GM18870 (cell line): Measurements from ENCODE around the gene THSD7A.
A peak's percentile ranks its signal among the peaks of the same experiment; 100 is the strongest.

Source experiments
- ATAC-seq: cut with Tn5 transposase; IDR thresholded peaks from one replicate; pipeline ENCODE4 v1.9.1; 2021; ENCODE audit warnings: moderate library complexity; ENCODE audit not compliant: unreplicated experiment

Gene THSD7A

DNA sequence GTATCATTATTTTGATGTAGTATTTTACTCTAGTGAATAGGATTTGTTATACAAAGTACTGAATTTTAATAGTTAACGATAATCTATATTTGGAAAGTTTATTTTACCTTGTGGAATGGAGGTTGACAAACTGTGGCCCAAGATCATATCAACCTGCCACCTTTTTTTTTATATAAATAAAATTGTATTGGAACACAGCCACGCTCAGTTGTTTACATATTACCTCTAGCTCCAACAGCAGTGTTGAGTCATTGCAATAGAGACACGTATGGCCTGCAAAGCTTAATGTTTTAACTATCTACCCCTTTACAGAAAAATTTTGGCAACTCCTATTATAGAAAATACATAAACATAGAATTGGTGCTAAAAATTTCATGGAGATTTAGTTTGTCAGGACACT, 239.3 kb downstream of the THSD7A start:
- ATAC-seq = no peak

DNA sequence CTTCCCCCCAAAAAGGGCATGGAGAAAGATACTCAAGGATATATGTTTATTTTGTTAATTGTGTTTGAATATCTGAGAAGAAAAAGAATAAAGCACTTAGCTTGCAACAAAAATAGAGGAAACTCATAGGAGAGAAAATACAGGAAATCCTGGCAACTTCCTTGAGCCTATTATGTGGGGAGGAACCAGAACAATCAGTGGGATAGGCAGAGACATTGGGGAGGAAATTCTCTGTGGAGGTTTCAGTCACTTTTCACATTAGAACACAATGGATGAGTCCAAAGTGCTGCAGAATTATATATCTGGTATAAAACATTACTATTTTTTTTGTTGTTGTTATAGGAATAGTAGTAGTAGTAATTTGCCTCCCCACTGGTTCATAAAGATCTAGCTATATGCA, 240.1 kb downstream of the THSD7A start:
- no peak for ATAC-seq

- ATAC-seq = no peak
Measured at GRCh38 chr7:11591055-11591633, 240.9 kb downstream of the THSD7A start.

DNA sequence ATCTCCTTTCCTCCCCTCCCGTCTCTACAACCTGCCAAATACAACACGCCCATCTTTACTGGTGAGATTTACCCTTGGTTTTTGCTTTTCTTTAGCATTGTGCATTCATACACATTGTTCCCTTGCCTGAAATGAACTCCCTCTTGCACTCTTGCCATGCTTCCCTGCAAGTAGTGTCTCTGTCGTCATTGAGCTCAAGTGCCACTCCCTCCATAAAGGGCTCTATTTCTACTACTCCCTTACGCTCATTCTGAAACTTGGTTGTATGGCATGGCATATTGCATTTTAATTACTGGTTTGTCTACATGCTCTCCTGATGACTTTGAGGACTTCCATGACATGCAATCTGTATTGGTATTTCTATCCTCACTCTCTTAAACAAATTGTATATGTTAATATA, 242.7 kb downstream of the THSD7A start:
- ATAC-seq = no peak

- ATAC-seq = no peak
Measured at GRCh38 chr7:11587814-11588213, 244.2 kb downstream of the THSD7A start.

DNA sequence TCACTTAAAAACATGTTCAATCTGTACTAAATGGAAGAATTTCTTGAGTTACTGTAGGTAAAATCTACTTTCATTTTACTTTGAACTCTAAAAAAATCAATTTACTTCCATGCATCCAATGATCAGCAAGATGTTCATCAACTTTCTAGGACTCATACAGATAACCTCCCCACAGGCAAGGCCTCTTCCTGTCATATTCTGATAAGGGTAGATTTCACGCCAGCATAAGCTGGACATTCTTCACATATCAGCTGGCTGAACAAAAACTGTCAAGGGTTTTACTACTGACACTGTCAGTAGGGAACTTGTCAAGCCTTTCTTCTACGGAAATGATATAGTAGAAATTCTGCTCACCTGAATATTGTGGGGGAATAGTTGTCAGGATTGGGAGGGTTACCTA, 244.9 kb downstream of the THSD7A start:
- ATAC-seq = no peak

- ATAC-seq = no peak
Measured at GRCh38 chr7:11584406-11585031, 247.5 kb downstream of the THSD7A start.

- ATAC-seq = no peak
Measured at GRCh38 chr7:11579141-11579540, 252.9 kb downstream of the THSD7A start.

GRCh38 chr7:11576310-11576709, 255.7 kb downstream of the THSD7A start:
- no peak for ATAC-seq

DNA sequence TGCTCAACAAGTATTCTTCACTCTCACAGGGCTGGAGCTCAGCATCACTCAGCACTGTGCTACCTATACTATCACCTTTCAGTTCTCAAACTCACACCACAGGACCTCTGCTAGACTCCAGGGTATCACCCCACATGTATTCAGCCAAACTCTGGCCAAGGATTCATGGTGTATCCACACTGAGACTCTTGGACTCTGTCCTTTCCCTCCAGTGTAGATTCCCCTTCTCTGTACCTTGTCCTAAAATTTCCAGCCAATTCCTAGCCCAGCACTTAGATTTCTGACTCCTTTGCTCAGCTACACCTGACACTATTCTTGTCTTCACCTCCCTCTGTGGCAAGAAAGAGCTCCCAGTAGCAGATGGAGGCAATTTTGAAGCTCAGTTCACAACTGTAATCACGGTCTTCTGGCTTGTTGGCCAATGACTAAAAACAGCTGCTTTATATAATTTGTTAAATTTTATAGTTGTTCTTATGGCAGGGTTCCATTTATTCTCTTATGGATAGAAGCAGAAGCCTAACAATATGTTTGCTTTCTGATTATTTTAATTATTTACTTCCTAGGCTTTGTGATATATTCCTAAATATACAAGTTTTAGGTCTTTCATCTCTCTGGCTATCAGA, 258.8 kb downstream of the THSD7A start:
- no peak for ATAC-seq

GRCh38 chr7:11570922-11571550, 261.0 kb downstream of the THSD7A start:
- ATAC-seq = no peak

DNA sequence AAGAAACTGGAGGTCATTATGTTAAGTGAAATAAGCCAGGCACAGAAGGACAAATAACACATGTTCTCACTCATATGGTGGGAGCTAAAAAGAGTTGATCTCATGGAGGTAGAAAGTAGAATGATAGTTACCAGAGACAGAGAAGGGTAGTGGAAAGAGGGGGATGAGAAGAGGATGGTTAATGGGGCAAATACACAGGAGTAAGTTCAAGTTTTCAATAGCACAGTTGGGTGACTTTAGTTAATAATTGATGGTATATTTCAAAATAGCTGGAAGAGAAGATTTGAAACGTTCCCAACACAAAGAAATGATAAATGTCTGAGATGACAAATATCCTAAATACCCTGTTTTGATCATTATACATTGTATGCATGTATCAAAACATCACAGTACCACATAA, 261.8 kb downstream of the THSD7A start:
- no peak for ATAC-seq

DNA sequence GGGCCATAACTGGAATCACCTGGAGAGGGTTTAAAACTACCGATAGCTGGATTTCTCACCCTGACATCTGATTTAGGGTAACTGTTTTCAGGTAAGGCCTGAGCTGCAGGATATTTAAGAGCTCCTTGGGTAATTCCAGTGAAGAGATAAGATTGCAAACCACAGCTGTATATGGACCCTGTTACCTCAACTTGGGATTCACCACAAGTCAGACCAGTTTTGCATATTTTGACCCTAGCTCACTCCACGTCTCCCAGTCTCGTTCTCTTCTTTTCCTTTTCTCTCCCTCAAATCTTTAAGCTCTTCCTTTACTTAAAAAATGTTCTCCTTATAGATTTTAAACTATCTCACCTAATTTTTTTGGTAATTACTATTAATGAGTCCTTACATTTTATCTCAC, 264.4 kb downstream of the THSD7A start:
- ATAC-seq = no peak

DNA sequence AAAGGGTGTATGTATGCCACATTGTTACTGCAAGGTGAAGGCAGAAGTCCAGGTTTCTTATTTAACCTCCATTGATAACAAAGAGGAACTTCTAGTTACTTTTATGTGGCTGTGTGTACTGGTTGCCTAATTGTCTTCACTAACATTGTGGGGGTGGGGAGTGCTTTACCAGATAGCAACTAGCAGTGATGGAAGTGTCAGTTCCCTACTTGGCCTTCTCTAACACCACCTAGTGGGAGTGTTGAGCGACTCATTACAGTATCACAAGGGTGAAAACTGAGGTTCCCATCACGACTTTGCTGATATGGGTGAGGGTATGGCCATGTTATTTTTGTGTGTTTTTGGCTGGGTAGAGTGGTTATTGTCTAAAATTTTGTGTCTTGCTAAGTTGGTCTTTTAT, 274.4 kb downstream of the THSD7A start:
- peak; percentile 83 for ATAC-seq

- no peak for ATAC-seq
Measured at GRCh38 chr7:11552676-11553296, 279.2 kb downstream of the THSD7A start.

- no peak for ATAC-seq
Measured at GRCh38 chr7:11551470-11551869, 280.5 kb downstream of the THSD7A start.

- no peak for ATAC-seq
Measured at GRCh38 chr7:11548532-11548931, 283.5 kb downstream of the THSD7A start.

- no peak for ATAC-seq
Measured at GRCh38 chr7:11541330-11541729, 290.7 kb downstream of the THSD7A start.

DNA sequence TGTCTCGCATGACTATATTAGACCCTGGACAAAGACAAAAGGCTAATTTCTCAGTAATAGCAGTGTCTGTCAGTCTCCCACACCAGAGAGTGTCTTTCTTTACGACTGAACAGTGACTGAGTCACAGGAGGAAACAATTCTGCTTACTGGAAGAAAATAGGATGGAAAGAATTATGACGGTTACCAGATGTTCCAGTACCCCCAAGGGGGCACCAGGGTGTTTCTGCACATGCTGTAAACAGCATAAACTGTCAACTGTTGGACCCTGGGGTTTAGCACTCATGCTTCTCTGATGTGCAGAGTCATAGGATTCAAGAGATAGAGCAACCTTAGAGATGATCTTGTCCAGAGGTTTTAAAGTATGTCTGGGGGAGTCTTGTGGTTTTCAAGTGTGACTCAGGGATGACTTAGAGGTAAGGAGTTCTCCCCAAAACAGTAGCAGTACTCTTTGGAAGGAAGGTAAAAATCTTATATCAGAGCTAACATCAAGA, 291.7 kb downstream of the THSD7A start:
- ATAC-seq = no peak

GRCh38 chr7:11539853-11540252, 292.1 kb downstream of the THSD7A start:
- ATAC-seq = no peak

DNA sequence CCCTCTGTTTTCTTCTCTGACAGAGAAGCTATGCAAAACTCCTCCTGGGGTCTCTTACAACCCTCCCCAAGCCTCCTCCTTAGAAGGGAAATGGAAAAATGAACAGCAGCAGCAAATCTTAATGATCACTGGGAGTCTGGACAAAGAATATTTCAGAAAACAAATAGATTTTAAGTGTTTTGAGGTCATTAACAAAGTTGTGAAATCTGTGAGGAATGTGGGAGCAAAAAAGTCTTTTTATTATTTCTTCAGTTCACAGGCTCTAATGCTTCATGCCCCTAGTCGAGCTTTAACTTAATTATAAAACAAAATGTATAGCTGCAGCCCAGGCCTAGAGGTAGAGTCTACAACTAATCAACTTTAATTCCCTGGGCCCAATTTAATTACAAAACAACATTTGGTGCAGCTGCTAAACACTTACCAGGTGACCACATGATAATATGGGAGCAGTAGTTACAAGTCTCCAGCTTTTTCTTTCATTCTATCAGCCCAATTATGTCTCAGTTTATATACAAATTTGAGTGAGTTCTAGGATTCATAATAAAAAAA, 293.2 kb downstream of the THSD7A start:
- no peak for ATAC-seq
